H1 (cell line): ENCODE data around the gene C10orf120. TPM values are rescaled to one million over a fixed set of nuclear protein-coding genes. Genes with fewer than 3 reads are reported as not detected.

Experiments
- POLR2A ChIP-seq, 2 experiments: IDR thresholded peaks; 1 replicate in 1 of 2; 2 replicates in 1 of 2; pipeline ENCODE4 v1.6.1; 2011; ENCODE audit warnings: low read depth in 2 of 2, low read length in 2 of 2, mild to moderate bottlenecking in 2 of 2; ENCODE audit errors: control extremely low read depth in 1 of 2
- POLR2AphosphoS5 ChIP-seq: IDR thresholded peaks from 2 replicates; pipeline ENCODE4 v1.6.1; 2011; ENCODE audit warnings: low read depth, low read length
- RAD21 ChIP-seq, 2 experiments: IDR thresholded peaks in 1 of 2; conservative IDR thresholded peaks in 1 of 2; 2 replicates each; pipeline ENCODE4 v1.6.1; 2011; ENCODE audit warnings: low read depth in 2 of 2, low read length in 2 of 2, improper control_type of control experiment in 1 of 2, inconsistent platforms in 1 of 2, mild to moderate bottlenecking in 1 of 2, moderate library complexity in 1 of 2
- YY1 ChIP-seq: IDR thresholded peaks from 2 replicates; pipeline ENCODE4 v1.6.1; 2011; ENCODE audit warnings: low read depth, mild to moderate bottlenecking, low read length
- polyA plus RNA-seq, 7 experiments: library from polyadenylated mRNA; depleted of rRNA in 3 of 7; stranded (reverse) in 5 of 7; unstranded in 2 of 7; fragments of >200 nt in 5 of 7; fragments of 200-250 nt in 2 of 7; gene quantifications; 1 replicate in 5 of 7; 2 replicates in 1 of 7; 4 replicates in 1 of 7; pipeline versions ENCODE4 v1.2.1 to v1.2.3, GENCODE V29; 2011 to 2013; ENCODE audit warnings: missing spikeins in 2 of 7, mixed read lengths in 2 of 7
- total RNA-seq: library from RNA; stranded (reverse); fragmentation: NEBNext Ultra II Directional; extraction: Animal tissue kit (Norgen Biotek cat#: 25700); gene quantifications from 2 replicates; pipeline ENCODE4 v1.2.1, GENCODE V29; 2021

Gene C10orf120
- total and polyA plus RNA-seq, 2 of the 8 experiments (the other 6 are each of a cell fraction or from before 2014, with no cell fraction given), result not detected

DNA sequence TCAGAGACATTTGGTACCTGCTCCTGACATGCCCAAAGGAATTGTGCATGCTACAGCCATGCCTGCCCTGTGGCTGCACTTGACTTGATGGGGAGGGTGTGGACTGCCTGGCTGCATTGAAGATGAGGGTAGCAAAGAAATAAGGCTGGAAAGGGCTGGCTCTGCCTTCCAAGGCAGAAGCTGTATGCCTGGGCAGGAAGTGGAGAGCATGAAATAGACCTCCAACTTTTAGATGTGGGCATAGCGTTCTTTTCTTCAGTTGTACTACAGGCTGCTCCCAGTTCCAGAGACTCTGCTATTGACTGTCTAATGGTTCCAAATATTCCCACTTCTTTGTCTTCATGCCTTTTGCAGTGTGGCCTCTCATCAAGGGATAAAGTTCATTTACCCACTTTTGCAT lies 3.0 kb downstream of the C10orf120 start (continued):
- TF ChIP-seq RAD21 (IDR thresholded peaks at IDR 0.05 in 1 of 2, conservative IDR thresholded peaks at IDR 0.05 in 1 of 2; ENCODE audit: low read depth in 2 of 2, low read length in 2 of 2), result no peak
- no peak for TF ChIP-seq POLR2AphosphoS5
- TF ChIP-seq POLR2A (IDR thresholded peaks at IDR 0.05; ENCODE audit: control extremely low read depth in 1 of 2, low read depth in 2 of 2, low read length in 2 of 2), result no peak
- TF ChIP-seq YY1, result no peak
